Measurements from ENCODE around the gene SSRP1. TPM values are rescaled to one million over a fixed set of nuclear protein-coding genes. Genes with fewer than 3 reads are reported as not detected.

Gene SSRP1
- total and polyA plus RNA-seq, 2 of the 13 experiments (the other 11 are each of a cell fraction or from before 2014, with no cell fraction given) = 93.6 to 129 TPM

- TF ChIP-seq THAP11 (CRISPR knock-in tag; IDR thresholded peaks at IDR 0.05) (no peak), U2AF2 (IDR thresholded peaks at IDR 0.05; ENCODE audit: low read depth, low read length) (no peak), ZNF234 (CRISPR knock-in tag; conservative IDR thresholded peaks at IDR 0.05) (no peak), PAX8 (CRISPR knock-in tag; IDR thresholded peaks at IDR 0.05; ENCODE audit: borderline replicate concordance) (no peak), CEBPG (CRISPR knock-in tag; IDR thresholded peaks at IDR 0.05) (no peak), ZNF44 (CRISPR knock-in tag; IDR thresholded peaks at IDR 0.05) (no peak), CHD4 (IDR thresholded peaks at IDR 0.05; ENCODE audit: borderline replicate concordance, low read length) (no peak), ZNF878 (CRISPR knock-in tag; IDR thresholded peaks at IDR 0.05) (no peak), SIX1 (CRISPR knock-in tag; IDR thresholded peaks at IDR 0.05; ENCODE audit: borderline replicate concordance) (no peak)
- TF ChIP-seq, protein P1, sequence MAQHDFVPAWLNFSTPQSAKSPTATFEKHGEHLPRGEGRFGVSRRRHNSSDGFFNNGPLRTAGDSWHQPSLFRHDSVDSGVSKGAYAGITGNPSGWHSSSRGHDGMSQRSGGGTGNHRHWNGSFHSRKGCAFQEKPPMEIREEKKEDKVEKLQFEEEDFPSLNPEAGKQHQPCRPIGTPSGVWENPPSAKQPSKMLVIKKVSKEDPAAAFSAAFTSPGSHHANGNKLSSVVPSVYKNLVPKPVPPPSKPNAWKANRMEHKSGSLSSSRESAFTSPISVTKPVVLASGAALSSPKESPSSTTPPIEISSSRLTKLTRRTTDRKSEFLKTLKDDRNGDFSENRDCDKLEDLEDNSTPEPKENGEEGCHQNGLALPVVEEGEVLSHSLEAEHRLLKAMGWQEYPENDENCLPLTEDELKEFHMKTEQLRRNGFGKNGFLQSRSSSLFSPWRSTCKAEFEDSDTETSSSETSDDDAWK (CRISPR knock-in tag; IDR thresholded peaks at IDR 0.05) = no peak
These were observed 30.2 kb downstream of the SSRP1 start (continued) for GRCh38 chr11:57305523-57305922.

DNA sequence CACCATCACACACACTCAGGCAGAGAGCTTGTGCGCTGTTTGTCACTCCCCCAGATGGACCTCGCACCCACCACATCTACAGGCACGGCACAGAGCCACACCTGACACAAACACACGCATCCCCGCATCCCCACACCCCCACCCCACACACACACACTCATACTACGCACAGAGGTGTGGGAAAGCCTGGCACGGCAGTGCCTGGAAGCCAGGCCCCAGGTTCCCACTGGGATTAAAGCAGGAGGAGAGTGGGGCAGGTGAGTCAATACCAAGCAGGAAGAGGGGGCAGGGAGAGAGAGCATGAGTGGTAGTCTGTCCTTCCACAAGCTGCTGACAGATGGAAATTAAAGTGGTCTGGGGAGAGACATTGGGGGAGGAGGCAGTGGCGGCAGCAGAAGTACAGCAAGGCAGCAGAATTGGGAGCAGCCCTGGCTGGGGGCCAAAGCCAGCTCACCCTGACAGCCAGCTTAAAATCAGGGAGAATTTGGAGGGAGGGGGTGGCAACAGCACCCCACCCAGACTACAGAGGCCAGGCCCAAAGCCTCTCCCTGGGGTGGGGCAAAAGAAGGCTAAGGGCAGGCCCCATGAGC, 31.6 kb downstream of the SSRP1 start:
- peaks cover 16 to 43% of the 10 kb centered on the region in 2 experiments; a peak in 4 of 5 replicates for H3K36me3 ChIP-seq (replicated peaks in 1 of 2; ENCODE audit: control insufficient read depth in 1 of 2, insufficient read depth in 2 of 2, low read length in 2 of 2)
- FAIRE-seq (no peak), ATAC-seq (no peak), DNase-seq (ENCODE audit: low spot score) (no peak)
- H3K27me3 ChIP-seq (ENCODE audit: control insufficient read depth in 1 of 2, insufficient read depth in 2 of 2, low read length in 2 of 2) = no peaks in the 10 kb centered on the region
- no peak overlapping the region for H3K27ac ChIP-seq (ENCODE audit: extremely low read length, insufficient read depth, low read length)
- ChIA-PET POLR2A (interaction anchor here (0.6 kb wide), 1 partner anchor 9 kb away, joined by 3 read pairs; no protein-coding TSS in a partner anchor), CTCF (ENCODE audit: low intra/inter-chr PET ratio, low total read pairs) (no interaction called here)
- H3K9me3 ChIP-seq (ENCODE audit: low read length) = peaks cover 6% of the 10 kb centered on the region; the same call in 1 of the 2 replicates
- intact Hi-C loops (cut with micrococcal nuclease; ENCODE audit: unreplicated experiment) = no loop called here
- no peak overlapping the region for H3K4me3 ChIP-seq (replicated peaks in 1 of 3; ENCODE audit: insufficient read depth in 1 of 3, low read depth in 2 of 3, low read length in 3 of 3)
- no peak overlapping the region for H3K9ac ChIP-seq (ENCODE audit: insufficient read depth, low read depth, low read length)
- H2AFZ ChIP-seq (ENCODE audit: low read length) = no peak overlapping the region
- WGBS (ENCODE audit: low lambda C conversion rate) = 87% methylated on average over 8 of the region's 8 CpGs
- in situ Hi-C loops (cut with HindIII; ENCODE audit: extremely low pct_ligation_motif_present, low pct_unique_long_range_greater_than_20kb) = no loop called here
- H3K79me2 ChIP-seq (ENCODE audit: insufficient read depth, low read length) = peaks cover 6% of the 10 kb centered on the region
- H3K4me1 ChIP-seq (ENCODE audit: insufficient read depth, low read length) = peaks cover 59% of the 10 kb centered on the region
- BruUV-seq (replicated peaks) = no TSS peak
- no peak overlapping the region for H3K4me2 ChIP-seq (ENCODE audit: low read depth, low read length)
- H4K20me1 ChIP-seq (ENCODE audit: insufficient read depth, low read length) = no peaks in the 10 kb centered on the region
- TF ChIP-seq ZNF784 (CRISPR knock-in tag; IDR thresholded peaks at IDR 0.05; ENCODE audit: borderline replicate concordance) (no peak), KLF16 (CRISPR knock-in tag; IDR thresholded peaks at IDR 0.05) (no peak), ZNF121 (CRISPR knock-in tag; IDR thresholded peaks at IDR 0.05) (no peak), HMGXB4 (CRISPR knock-in tag; IDR thresholded peaks at IDR 0.05; ENCODE audit: borderline replicate concordance in 1 of 2, low read depth in 1 of 2) (no peak), JUN (CRISPR knock-in tag; IDR thresholded peaks at IDR 0.05) (no peak), TARDBP (CRISPR knock-in tag; IDR thresholded peaks at IDR 0.05) (no peak), ZSCAN22 (CRISPR knock-in tag; IDR thresholded peaks at IDR 0.05) (no peak)
- TF ChIP-seq, protein P2, sequence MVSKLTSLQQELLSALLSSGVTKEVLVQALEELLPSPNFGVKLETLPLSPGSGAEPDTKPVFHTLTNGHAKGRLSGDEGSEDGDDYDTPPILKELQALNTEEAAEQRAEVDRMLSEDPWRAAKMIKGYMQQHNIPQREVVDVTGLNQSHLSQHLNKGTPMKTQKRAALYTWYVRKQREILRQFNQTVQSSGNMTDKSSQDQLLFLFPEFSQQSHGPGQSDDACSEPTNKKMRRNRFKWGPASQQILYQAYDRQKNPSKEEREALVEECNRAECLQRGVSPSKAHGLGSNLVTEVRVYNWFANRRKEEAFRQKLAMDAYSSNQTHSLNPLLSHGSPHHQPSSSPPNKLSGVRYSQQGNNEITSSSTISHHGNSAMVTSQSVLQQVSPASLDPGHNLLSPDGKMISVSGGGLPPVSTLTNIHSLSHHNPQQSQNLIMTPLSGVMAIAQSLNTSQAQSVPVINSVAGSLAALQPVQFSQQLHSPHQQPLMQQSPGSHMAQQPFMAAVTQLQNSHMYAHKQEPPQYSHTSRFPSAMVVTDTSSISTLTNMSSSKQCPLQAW (CRISPR knock-in tag; IDR thresholded peaks at IDR 0.05) = no peak

Data from HepG2 (cell line).